ENCODE data around the gene HECTD4. TPM values are rescaled to one million over a fixed set of nuclear protein-coding genes. Genes with fewer than 3 reads are reported as not detected.

HECTD4 gene
- total and polyA plus RNA-seq, 2 donors (not counting 1 experiment from before 2014, with no cell fraction given) = 46.4 to 92.2 TPM

- H3K4me1 ChIP-seq (ENCODE audit: control insufficient read depth in 2 of 2, insufficient read depth in 2 of 2, low read length in 2 of 2) = peaks cover 15 to 24% of the 10 kb centered on the region in 2 donors
- peaks cover 28% of the 10 kb centered on the region for H3K4me1 Mint-ChIP-seq
- H3K27ac ChIP-seq (ENCODE audit: low read length in 2 of 2) = no peak overlapping the region
- H3K27me3 Mint-ChIP-seq = no peaks in the 10 kb centered on the region
- no peaks in the 10 kb centered on the region for H3K27me3 ChIP-seq (replicated peaks in 1 of 4; ENCODE audit: control extremely low read depth in 1 of 4, control insufficient read depth in 3 of 4, insufficient read depth in 4 of 4, low read length in 3 of 4)
- CTCF ChIA-PET = interaction anchor here (1.8 to 2.3 kb wide), 2 partner anchors 22 to 212 kb away, joined by 8 to 16 read pairs; no protein-coding TSS in a partner anchor
- peak overlapping the region; percentile 88 for H3K4me2 ChIP-seq (replicated peaks; ENCODE audit: low read depth, low read length, poor library complexity, severe bottlenecking)
- peak overlapping the region; percentile 100 for H3K4me3 Mint-ChIP-seq
- peaks cover 5% of the 10 kb centered on the region for H3K79me2 ChIP-seq (ENCODE audit: control insufficient read depth, insufficient read depth, low read length)
- H4K20me1 ChIP-seq (ENCODE audit: control insufficient read depth, insufficient read depth, low read length, poor library complexity, severe bottlenecking) = peaks cover 13% of the 10 kb centered on the region
- ATAC-seq (ENCODE audit: low read depth) (no peak), DNase-seq (no peak)
- no peaks in the 10 kb centered on the region for H3K9me3 ChIP-seq (ENCODE audit: control extremely low read depth in 1 of 3, control insufficient read depth in 2 of 3, insufficient read depth in 1 of 3, low read length in 2 of 3)
- H3K9me3 Mint-ChIP-seq (ENCODE audit: insufficient read depth) = no peaks in the 10 kb centered on the region
- POLR2A ChIA-PET = interaction anchor here (0.8 to 1.0 kb wide), 2 partner anchors 9 to 1953 kb away, joined by 3 to 8 read pairs; partner anchors contain the start of gene PTPN11
- TF ChIP-seq EZH2 (IDR thresholded peaks at IDR 0.05; ENCODE audit: borderline replicate concordance, insufficient read depth, low read depth, low read length, poor library complexity, severe bottlenecking) = no peak
- no peak for TF ChIP-seq CTCF (IDR thresholded peaks at IDR 0.05)
- H3K4me3 ChIP-seq (ENCODE audit: control extremely low read depth in 1 of 5, extremely low read depth in 1 of 5, insufficient read depth in 1 of 5, low read depth in 2 of 5, low read length in 4 of 5) = peak overlapping the region in 1 of 5 experiments; percentile 95
- WGBS (ENCODE audit: insufficient coverage) = 93% methylated on average over 6 of the region's 14 CpGs
- peak overlapping the region; percentile 93 for H2AFZ ChIP-seq (ENCODE audit: insufficient read depth, low read depth, low read length, poor library complexity, severe bottlenecking)
- peak overlapping the region; percentile 98 for H3K9ac ChIP-seq (ENCODE audit: low read length)
- intact Hi-C loops (cut with micrococcal nuclease) = loop anchor here (1.0 to 10.0 kb wide), 5 partner anchors 8 to 725 kb away; partner anchors contain the start of genes ACAD10, BRAP, ERP29 and HECTD4
- H3K27ac Mint-ChIP-seq = no peak overlapping the region
- H3K36me3 ChIP-seq (replicated peaks in 1 of 2; ENCODE audit: control extremely low read depth in 1 of 2, control insufficient read depth in 1 of 2, extremely low read depth in 1 of 2, insufficient read depth in 2 of 2, low read length in 1 of 2) = peaks cover 13 to 32% of the 10 kb centered on the region in 2 experiments
Measured at GRCh38 chr12:112409906-112410244, 27.6 kb upstream of the HECTD4 start.

All from B cell (primary cell).